GM12878 (cell line): ENCODE measurements around the gene LRIT2. TPM values are rescaled to one million over a fixed set of nuclear protein-coding genes. Genes with fewer than 3 reads are reported as not detected.

Source experiments
- ATAC-seq: fragments of 200-7000 bp; cut with Tn5 transposase; 3 replicates; pipeline ENCODE4 v1.9.1; 2020; ENCODE audit warnings: mild to moderate bottlenecking, moderate library complexity
- BruUV-seq: library from RNA; stranded (reverse); fragments of 400-500 nt; replicated peaks from 2 replicates; lab custom pipeline; 2021; lab: Mats Ljungman, UMichigan
- CTCF ChIA-PET: fragments of 300-600 bp; sonication (Branson Sonifier 250); formaldehyde crosslinking; extraction: SDS; loops from one replicate; lab custom pipeline; 2021; ENCODE audit warnings: inconsistent platforms; lab: Yijun Ruan, JAX
- POLR2A ChIA-PET: fragments of 350-600 bp; formaldehyde crosslinking; extraction: SDS; loops from one replicate; lab custom pipeline; 2021; ENCODE audit warnings: inconsistent platforms; lab: Charles Lee
- RAD21 ChIA-PET: fragments of 300-600 bp; sonication (Branson Sonifier 250); formaldehyde crosslinking; loops from one replicate; lab custom pipeline; 2023; ENCODE audit warnings: antibody characterized with exemption; ENCODE audit not compliant: unreplicated experiment; lab: Charles Lee
- SMC1A ChIA-PET: fragments of 300-600 bp; sonication (Branson Sonifier 250); formaldehyde crosslinking; loops from one replicate; lab custom pipeline; 2023; ENCODE audit not compliant: unreplicated experiment, uncharacterized antibody; lab: Charles Lee
- DNase-seq: peaks from one replicate; pipeline ENCODE4 v3.0.0-alpha.2; 2011; ENCODE audit warnings: low read depth, low spot score
- FAIRE-seq: peaks from 3 replicates; lab custom pipeline; 2011; peaks lifted over from hg19 to GRCh38; lab: Jason Lieb, UNC
- H2AFZ ChIP-seq: 2 replicates; pipeline ENCODE4 v1.6.0; 2011; ENCODE audit warnings: low read depth, low read length, control low read depth; ENCODE audit not compliant: control insufficient read depth
- H3K27ac ChIP-seq: 2 replicates; pipeline ENCODE4 v1.5.1; 2011; ENCODE audit warnings: control low read depth; ENCODE audit not compliant: control insufficient read depth, insufficient read depth
- H3K27me3 ChIP-seq, 2 experiments: replicated peaks in 1 of 2; 2 replicates each; pipeline versions ENCODE4 v1.6.0 to v1.6.1; 2011; ENCODE audit warnings: low read length in 1 of 2; ENCODE audit not compliant: control insufficient read depth in 2 of 2, insufficient read depth in 2 of 2
- H3K36me3 ChIP-seq, 2 experiments: 2 replicates each; pipeline ENCODE4 v1.5.1; 2011; ENCODE audit warnings: low read length in 1 of 2; ENCODE audit not compliant: control insufficient read depth in 2 of 2, insufficient read depth in 2 of 2
- H3K4me1 ChIP-seq: 2 replicates; pipeline ENCODE4 v1.6.1; 2011; ENCODE audit warnings: mild to moderate bottlenecking, low read length, moderate library complexity, mixed read lengths; ENCODE audit not compliant: control insufficient read depth, insufficient read depth
- H3K4me2 ChIP-seq: 2 replicates; pipeline ENCODE4 v1.6.0; 2011; ENCODE audit warnings: control low read depth; ENCODE audit not compliant: control insufficient read depth, insufficient read depth
- H3K4me3 ChIP-seq: fragments of 200-600 bp; sonication (generic); 2 replicates; pipeline ENCODE4 v1.5.1; 2016
- H3K79me2 ChIP-seq: 2 replicates; pipeline ENCODE4 v1.6.0; 2011; ENCODE audit warnings: low read length; ENCODE audit not compliant: control insufficient read depth, insufficient read depth
- H3K9ac ChIP-seq: 2 replicates; pipeline ENCODE4 v1.8.0; 2011; ENCODE audit warnings: low read length, control low read depth, mixed read lengths; ENCODE audit not compliant: control insufficient read depth, insufficient read depth
- H3K9me3 ChIP-seq: replicated peaks from 3 replicates; pipeline ENCODE4 v1.5.1; 2011; ENCODE audit warnings: mild to moderate bottlenecking, low read length; ENCODE audit not compliant: control insufficient read depth, insufficient read depth
- H4K20me1 ChIP-seq: 2 replicates; pipeline ENCODE4 v1.6.0; 2011; ENCODE audit not compliant: control insufficient read depth, insufficient read depth
- ATF2 ChIP-seq: IDR thresholded peaks from 2 replicates; pipeline ENCODE4 v1.6.1; 2012; ENCODE audit warnings: low read length, inconsistent platforms
- BHLHE40 ChIP-seq, 2 experiments: fragments of 450-650 bp in 1 of 2; IDR thresholded peaks; 2 replicates each; pipeline ENCODE4 v1.6.1; 2011 to 2017; ENCODE audit warnings: low read depth in 2 of 2, borderline replicate concordance in 1 of 2, improper control_type of control experiment in 1 of 2, low read length in 1 of 2, mild to moderate bottlenecking in 1 of 2
- BRCA1 ChIP-seq: IDR thresholded peaks from 2 replicates; pipeline ENCODE4 v1.6.1; 2011; ENCODE audit warnings: low read depth, low read length, improper control_type of control experiment
- JUND ChIP-seq: IDR thresholded peaks from 2 replicates; pipeline ENCODE4 v1.6.1; 2012; ENCODE audit warnings: low read depth, mild to moderate bottlenecking, low read length, improper control_type of control experiment, moderate library complexity
- NBN ChIP-seq: fragments of 450-650 bp; IDR thresholded peaks from 2 replicates; pipeline ENCODE4 v1.6.1; 2016
- PAX5 ChIP-seq: IDR thresholded peaks from 2 replicates; pipeline ENCODE4 v1.6.1; 2011; ENCODE audit warnings: low read depth, low read length, borderline replicate concordance
- RFX5 ChIP-seq: IDR thresholded peaks from 2 replicates; pipeline ENCODE4 v1.6.1; 2011; ENCODE audit warnings: low read depth, low read length, improper control_type of control experiment
- RUNX3 ChIP-seq: IDR thresholded peaks from 2 replicates; pipeline ENCODE4 v1.6.1; 2012; ENCODE audit warnings: low read length, inconsistent platforms
- SPI1 ChIP-seq: IDR thresholded peaks from 2 replicates; pipeline ENCODE4 v1.6.1; 2011; ENCODE audit warnings: low read depth, mild to moderate bottlenecking, low read length, moderate library complexity, borderline replicate concordance; ENCODE audit not compliant: insufficient read depth
- SUPT20H ChIP-seq: IDR thresholded peaks from 2 replicates; pipeline ENCODE4 v1.6.1; 2011; ENCODE audit warnings: low read depth, mild to moderate bottlenecking, low read length, moderate library complexity, borderline replicate concordance; ENCODE audit not compliant: control insufficient read depth
- ZNF217 ChIP-seq: fragments of 450-650 bp; IDR thresholded peaks from 2 replicates; pipeline ENCODE4 v1.6.1; 2017; ENCODE audit warnings: antibody characterized with exemption, mild to moderate bottlenecking
- WGBS: methylation state at CpG from one replicate; pipeline ENCODE4 v1.1.6; 2016; ENCODE audit warnings: low lambda C conversion rate; ENCODE audit not compliant: insufficient replicate concordance, insufficient coverage; ENCODE audit errors: missing lambda C conversion rate; 5-methylcytosine and 5-hydroxymethylcytosine counted together
- in situ Hi-C: fragments of 300-500 bp; cut with MboI; formaldehyde crosslinking; loops from 9 replicates; pipeline ENCODE4 v1.14.3; 2018; ENCODE audit warnings: mixed read lengths
- intact Hi-C: fragments of 100-400 bp; cut with micrococcal nuclease; formaldehyde crosslinking; loops from one replicate; pipeline ENCODE4 v1.14.2; 2022; ENCODE audit not compliant: unreplicated experiment
- polyA plus RNA-seq, 11 experiments: library from polyadenylated mRNA; depleted of rRNA in 4 of 11; unstranded in 6 of 11; stranded (reverse) in 5 of 11; fragments of >200 nt; fragmentation: Nextera tagmentation in 4 of 11; fragmentation: Illumina TruSeq in 1 of 11; extraction: Ambion mirVana in 4 of 11; extraction: Trizol in 1 of 11; gene quantifications; 1 replicate in 1 of 11; 2 replicates in 10 of 11; pipeline versions ENCODE4 v1.2.1 to v1.2.3, GENCODE V29; 2011 to 2016; ENCODE audit warnings: inconsistent platforms in 2 of 11, missing spikeins in 2 of 11, low read depth in 1 of 11
- total RNA-seq, 4 experiments: library from RNA; depleted of rRNA in 3 of 4; stranded (reverse); fragments of >200 nt in 3 of 4; fragmentation: Illumina TruSeq in 1 of 4; extraction: Trizol in 1 of 4; gene quantifications; 2 replicates each; pipeline versions ENCODE4 v1.2.1 to v1.2.3, GENCODE V29; 2013 to 2021
- TF ChIP-seq, protein P1 (sequence below): fragments of 450-650 bp; IDR thresholded peaks from 2 replicates; pipeline ENCODE4 v1.6.1; 2016; ENCODE audit warnings: mild to moderate bottlenecking

The LRIT2 gene
- total and polyA plus RNA-seq, 10 of the 15 experiments (the other 5 are each of a cell fraction or from before 2014, with no cell fraction given) = not detected

DNA sequence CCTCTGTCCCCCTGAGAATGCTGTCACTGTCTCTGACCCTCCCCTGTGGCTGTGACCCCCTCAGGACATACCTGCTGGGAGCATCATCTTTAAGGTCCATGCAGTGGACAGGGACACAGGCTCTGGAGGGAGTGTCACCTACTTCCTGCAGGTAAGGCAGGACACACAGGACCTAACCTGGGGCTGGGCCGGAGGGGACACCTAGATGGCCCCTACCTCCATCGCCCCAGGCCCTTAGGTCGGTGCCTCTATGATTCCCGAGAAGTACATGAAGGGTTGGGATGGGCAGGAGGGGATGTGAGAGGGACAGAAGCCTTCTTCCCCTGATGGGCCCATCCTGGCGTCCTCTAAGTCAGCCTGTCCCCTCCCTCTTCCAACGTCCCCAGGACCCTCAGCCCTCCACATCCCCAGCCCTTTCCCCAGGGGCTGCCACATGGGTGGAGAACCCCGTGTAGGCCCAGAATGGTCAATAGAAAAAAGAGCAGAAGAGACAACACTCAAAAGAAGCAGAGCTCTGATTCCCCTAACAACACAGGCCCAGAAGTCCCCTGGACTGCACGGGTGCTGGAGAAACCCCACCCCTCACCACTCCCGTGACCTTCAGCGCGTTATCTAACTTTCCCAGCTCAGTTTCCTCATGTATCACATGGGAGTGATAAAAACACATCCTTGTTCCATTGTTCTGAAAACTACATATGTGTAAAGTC, 24.7 kb downstream of the LRIT2 start:
- CTCF ChIA-PET = interaction anchor here (1.3 to 28.3 kb wide), 4 partner anchors 14 to 141 kb away, joined by 3 to 788 read pairs (median 21); partner anchors contain the start of gene GHITM
- BruUV-seq = no TSS peak
- Histone ChIP-seq H3K4me3 (no peak overlapping the region), H3K9ac (no peak overlapping the region), H4K20me1 (peaks cover under 1% of the 10 kb centered on the region; the same call in 1 of the 2 replicates), H3K27ac (no peak overlapping the region)
- TF ChIP-seq BHLHE40 (IDR thresholded peaks at IDR 0.05; ENCODE audit: borderline replicate concordance in 1 of 2, low read depth in 2 of 2, low read length in 1 of 2) = peak in 1 of 2 experiments; percentile 25; a peak in 1 of 4 replicates
- no peak for TF ChIP-seq ZNF217
- TF ChIP-seq, all 136 proteins: peak for 1
- FAIRE-seq = no peak
- Histone ChIP-seq H3K27me3 (peaks cover 1 to 4% of the 10 kb centered on the region in 2 experiments; a peak in 3 of 4 replicates), H3K36me3 (no peaks in the 10 kb centered on the region), H3K4me2 (no peak overlapping the region), H2AFZ (no peak overlapping the region), H3K4me1 (no peaks in the 10 kb centered on the region), H3K79me2 (no peaks in the 10 kb centered on the region), H3K9me3 (no peaks in the 10 kb centered on the region)
- no peak for ATAC-seq
- in situ Hi-C loops = loop anchor here (10.0 kb wide), 1 partner anchor 56 kb away; no protein-coding TSS in a partner anchor
- DNase-seq = no peak
- WGBS = 32% methylated on average over 11 of the region's 11 CpGs
- POLR2A ChIA-PET = no interaction called here
- intact Hi-C loops = no loop called here
- RAD21 ChIA-PET = interaction anchor here (0.6 to 3.6 kb wide), 7 partner anchors 28 to 62 kb away, joined by 3 to 74 read pairs (median 3); partner anchors contain the start of genes GHITM and GPR15LG
- SMC1A ChIA-PET = interaction anchor here (1.1 to 15.0 kb wide), 6 partner anchors 23 to 56 kb away, joined by 3 to 155 read pairs (median 6); no protein-coding TSS in a partner anchor

- ChIA-PET SMC1A (interaction anchor here (0.7 to 15.0 kb wide), 3 partner anchors 50 to 162 kb away, joined by 3 to 155 read pairs (median 3); no protein-coding TSS in a partner anchor), RAD21 (interaction anchor here (1.9 kb wide), 1 partner anchor 51 kb away, joined by 7 read pairs; no protein-coding TSS in a partner anchor), POLR2A (no interaction called here), CTCF (interaction anchor here (28.3 kb wide), 1 partner anchor 40 kb away, joined by 788 read pairs; no protein-coding TSS in a partner anchor)
- Histone ChIP-seq H3K36me3 (no peaks in the 10 kb centered on the region), H3K4me3 (no peak overlapping the region), H3K4me1 (peaks cover 3% of the 10 kb centered on the region), H3K4me2 (no peak overlapping the region), H3K9me3 (no peaks in the 10 kb centered on the region), H3K9ac (no peak overlapping the region), H3K27ac (no peak overlapping the region), H4K20me1 (peaks cover 2% of the 10 kb centered on the region; the same call in 1 of the 2 replicates), H3K79me2 (no peaks in the 10 kb centered on the region), H2AFZ (no peak overlapping the region), H3K27me3 (peaks cover 18 to 20% of the 10 kb centered on the region in 2 experiments)
- in situ Hi-C loops = loop anchor here (5.0 kb wide), 1 partner anchor 36 kb away; no protein-coding TSS in a partner anchor
- DNase-seq = no peak
- 45% methylated on average over 7 of the region's 7 CpGs for WGBS
- no peak for FAIRE-seq
- no TSS peak for BruUV-seq
- no peak for TF ChIP-seq NBN
- no peak for TF ChIP-seq JUND
- TF ChIP-seq RFX5 = no peak
- TF ChIP-seq ATF2 = no peak
- TF ChIP-seq BRCA1 = no peak
- no peak for TF ChIP-seq SPI1
- TF ChIP-seq RUNX3 = no peak
- TF ChIP-seq PAX5 = no peak
- TF ChIP-seq, protein P1, sequence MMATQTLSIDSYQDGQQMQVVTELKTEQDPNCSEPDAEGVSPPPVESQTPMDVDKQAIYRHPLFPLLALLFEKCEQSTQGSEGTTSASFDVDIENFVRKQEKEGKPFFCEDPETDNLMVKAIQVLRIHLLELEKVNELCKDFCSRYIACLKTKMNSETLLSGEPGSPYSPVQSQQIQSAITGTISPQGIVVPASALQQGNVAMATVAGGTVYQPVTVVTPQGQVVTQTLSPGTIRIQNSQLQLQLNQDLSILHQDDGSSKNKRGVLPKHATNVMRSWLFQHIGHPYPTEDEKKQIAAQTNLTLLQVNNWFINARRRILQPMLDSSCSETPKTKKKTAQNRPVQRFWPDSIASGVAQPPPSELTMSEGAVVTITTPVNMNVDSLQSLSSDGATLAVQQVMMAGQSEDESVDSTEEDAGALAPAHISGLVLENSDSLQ = no peak
- TF ChIP-seq SUPT20H = no peak
- intact Hi-C loops = no loop called here
- no peak for ATAC-seq
These were observed 27.0 kb downstream of the LRIT2 start for GRCh38 chr10:84198206-84198915.
